ENCODE data around the gene CCDC197.
A peak's percentile ranks its signal among the peaks of the same experiment; 100 is the strongest.

The CCDC197 gene

DNA sequence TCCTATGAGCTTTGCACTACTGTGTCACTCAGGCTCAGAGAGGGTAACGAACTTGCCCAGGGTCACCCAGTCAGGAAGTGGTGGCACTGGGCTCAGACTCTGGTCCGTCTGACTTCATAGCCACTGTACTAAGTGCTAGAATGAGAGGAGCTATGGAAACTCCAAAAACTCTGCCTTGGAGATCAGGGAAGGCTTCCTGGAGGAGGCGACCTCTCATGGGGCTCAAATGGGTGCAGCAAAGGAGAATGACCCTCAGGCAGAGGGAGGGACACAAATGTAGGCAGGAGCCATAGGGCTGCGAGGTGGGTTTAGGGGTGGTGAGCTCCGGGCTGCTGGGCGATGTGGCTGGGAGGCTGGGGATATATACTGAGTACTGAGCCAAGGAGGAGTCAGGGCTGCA lies 3.2 kb downstream of the CCDC197 start:
- DNase-seq (ENCODE audit: low read depth) = no peak

- no peak for DNase-seq (ENCODE audit: low read depth)
These were observed 3.9 kb downstream of the CCDC197 start for GRCh38 chr14:94001016-94001415.

DNA sequence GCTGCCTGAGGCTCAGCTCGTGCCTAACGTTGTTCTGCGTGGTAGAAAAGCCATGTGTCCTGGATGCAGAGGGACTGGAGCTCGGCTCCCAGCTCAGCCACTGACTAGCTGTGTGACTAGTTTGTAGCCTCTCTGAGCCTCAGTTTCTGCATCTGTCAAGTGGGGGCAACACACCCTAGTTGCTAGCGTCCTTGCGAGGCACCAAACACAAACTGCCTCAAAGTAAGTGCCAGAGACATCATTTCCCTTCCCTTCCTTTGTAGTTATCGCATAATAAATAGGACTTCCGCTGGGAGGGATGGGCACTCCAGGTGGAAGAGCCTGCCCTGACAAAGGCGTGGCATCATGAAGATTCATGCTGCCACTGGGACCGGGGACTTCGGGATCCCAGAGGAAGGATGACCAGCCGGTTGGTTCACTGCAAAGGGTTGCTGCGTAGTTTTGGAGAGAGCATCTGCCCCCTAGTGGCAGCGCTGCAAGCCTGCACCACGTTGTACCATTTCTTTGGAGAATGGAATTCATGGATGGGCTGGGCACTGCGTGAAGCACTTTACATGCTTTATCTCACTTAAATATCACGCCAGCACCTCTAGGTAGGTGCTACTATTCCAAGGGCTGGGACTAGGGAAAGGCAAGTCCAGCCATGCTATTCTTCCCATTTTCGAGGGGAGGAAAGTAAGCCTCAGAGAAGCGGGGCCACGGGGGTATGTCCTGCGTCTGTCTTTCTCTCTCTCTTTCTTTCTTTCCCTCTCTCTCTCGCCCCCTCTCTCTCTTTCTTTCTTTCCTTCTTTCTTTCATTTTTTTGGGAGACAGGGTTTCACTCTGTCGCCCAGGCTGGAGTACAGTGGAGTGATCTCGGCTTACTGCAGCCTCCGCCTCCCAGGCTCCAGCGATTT lies 4.6 kb downstream of the CCDC197 start:
- peak; percentile 50 for DNase-seq (ENCODE audit: low read depth)

DNA sequence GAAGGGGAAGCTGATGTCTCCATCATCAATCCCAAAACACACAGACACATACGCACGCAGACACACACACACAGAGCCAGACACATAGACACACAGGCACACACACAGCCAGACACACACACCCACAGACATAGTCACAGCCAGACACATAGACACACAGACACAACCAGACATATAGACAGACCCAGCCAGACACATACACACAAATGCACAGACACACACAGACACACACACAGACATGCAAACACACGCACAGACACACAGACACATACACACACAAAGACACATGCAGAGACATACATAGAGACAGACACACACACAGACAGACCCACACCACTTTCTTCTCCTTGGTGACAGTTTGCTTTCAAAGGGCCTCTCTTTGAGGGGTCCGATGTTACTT lies 6.3 kb downstream of the CCDC197 start:
- no peak for DNase-seq (ENCODE audit: low read depth)

- no peak for DNase-seq (ENCODE audit: low read depth)
These were observed 6.9 kb downstream of the CCDC197 start for GRCh38 chr14:94004015-94004414.

- no peak for DNase-seq (ENCODE audit: low read depth)
These were observed 8.4 kb downstream of the CCDC197 start for GRCh38 chr14:94005324-94006073.

- no peak for DNase-seq (ENCODE audit: low read depth)
These were observed 11.1 kb downstream of the CCDC197 start for GRCh38 chr14:94008234-94008633.

DNA sequence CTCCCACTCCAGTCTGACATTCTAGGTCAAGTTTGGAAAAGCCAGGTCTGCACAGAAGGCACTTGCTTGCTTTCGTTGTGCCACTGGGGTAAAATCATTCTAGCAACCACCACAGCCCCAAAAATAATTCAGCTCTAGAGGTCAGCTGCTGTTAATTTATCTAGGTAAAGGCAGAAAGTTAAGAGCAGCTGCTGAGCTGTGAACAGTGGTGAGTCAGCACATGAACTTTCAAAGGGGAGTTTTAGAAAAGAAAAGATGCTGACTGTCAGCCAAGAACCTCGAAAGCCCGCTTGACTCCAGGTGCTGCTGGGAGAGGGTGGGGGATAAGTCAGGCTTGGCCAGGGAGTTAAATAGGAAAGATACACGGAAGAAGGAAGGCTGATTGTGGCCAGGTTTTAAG lies 12.7 kb downstream of the CCDC197 start:
- peak; percentile 50 for DNase-seq (ENCODE audit: low read depth)

DNA sequence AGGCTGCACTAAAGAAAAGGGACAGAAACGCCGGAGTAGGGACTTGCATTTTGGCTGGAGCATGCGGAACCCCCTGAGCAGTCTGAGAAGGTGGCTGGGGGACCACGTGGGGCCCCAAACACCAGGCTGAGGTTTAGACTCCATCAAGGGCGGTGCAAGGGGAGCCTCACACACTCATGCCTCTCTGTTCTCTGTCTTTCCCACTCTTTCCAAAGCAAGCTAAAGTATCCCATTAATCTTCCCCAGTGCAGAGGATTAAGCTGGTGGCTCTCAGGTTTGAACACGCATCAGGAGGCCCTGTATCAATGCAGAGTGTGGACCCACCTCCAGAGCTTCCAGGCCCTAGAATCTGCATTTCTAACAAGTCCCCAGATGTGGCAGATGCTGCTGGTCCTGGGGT lies 13.5 kb downstream of the CCDC197 start:
- no peak for DNase-seq (ENCODE audit: low read depth)

DNA sequence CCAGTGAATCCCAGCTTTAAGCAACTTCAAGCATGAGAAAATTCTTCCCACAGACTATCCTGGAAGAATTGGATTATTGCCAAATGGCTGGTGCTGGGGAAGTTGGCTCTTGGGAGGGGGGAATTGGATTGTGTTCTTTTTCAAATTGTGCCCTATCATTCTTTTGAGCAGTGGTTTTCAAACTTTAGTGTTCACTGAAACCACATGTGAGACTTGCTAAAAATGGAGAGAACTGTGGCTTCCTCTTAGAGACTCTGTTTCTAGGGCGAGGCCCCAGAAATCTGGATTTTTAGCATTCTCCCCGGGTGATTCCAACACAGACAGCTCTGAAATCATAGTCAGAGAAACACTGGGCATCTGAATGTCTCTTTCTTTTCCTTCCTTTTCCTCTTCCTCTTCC lies 14.7 kb downstream of the CCDC197 start:
- DNase-seq (ENCODE audit: low read depth) = no peak

GRCh38 chr14:94014382-94014781 lies 17.3 kb downstream of the CCDC197 start:
- no peak for DNase-seq (ENCODE audit: low read depth)

GRCh38 chr14:94015223-94015622 lies 18.1 kb downstream of the CCDC197 start:
- no peak for DNase-seq (ENCODE audit: low read depth)

GRCh38 chr14:94016446-94016976 lies 19.4 kb downstream of the CCDC197 start:
- DNase-seq (ENCODE audit: low read depth) = no peak

DNA sequence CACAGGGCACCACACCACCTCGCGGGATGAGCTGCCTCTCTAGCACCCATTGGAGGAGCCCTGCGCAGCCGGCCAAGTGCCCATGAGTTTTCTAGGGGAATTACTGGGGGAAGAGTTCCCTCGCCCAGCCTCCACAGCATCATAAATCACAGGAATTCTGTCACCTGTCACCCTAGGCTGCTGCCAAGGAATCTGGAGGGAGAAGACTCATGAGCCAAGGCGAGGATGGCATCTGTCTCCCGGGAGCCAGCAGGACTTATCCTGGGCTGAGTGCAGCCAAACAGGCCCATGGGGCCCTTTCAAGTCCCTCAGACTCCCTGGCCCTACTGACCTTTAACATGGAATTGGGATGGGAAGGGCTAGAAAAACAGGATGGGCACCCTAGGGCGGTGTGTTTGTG lies 21.2 kb downstream of the CCDC197 start:
- DNase-seq (ENCODE audit: low read depth) = no peak

GRCh38 chr14:94019329-94019728 lies 22.2 kb downstream of the CCDC197 start:
- no peak for DNase-seq (ENCODE audit: low read depth)

DNA sequence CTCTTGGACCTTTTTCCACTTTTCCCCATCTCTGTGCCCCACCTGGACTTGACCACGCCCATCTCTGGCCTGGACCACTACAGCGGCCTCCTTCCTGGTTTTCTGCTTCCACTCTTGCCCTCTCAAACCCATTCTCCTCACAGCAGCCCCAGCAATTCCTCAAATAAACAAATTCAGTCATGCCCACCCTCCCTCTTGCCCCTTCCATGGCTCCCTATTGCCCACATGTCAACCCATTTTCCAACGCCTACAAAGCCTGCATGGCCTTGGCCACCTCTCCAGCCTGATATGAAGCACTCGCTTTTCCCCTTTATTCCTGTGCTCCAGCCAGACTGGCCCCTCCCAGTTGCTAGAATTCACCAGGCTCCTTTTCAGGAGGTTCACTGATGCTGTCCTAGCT lies 23.2 kb downstream of the CCDC197 start:
- DNase-seq (ENCODE audit: low read depth) = no peak

- peak; percentile 10 for DNase-seq (ENCODE audit: low read depth)
These were observed 23.9 kb downstream of the CCDC197 start for GRCh38 chr14:94021001-94021400.

DNA sequence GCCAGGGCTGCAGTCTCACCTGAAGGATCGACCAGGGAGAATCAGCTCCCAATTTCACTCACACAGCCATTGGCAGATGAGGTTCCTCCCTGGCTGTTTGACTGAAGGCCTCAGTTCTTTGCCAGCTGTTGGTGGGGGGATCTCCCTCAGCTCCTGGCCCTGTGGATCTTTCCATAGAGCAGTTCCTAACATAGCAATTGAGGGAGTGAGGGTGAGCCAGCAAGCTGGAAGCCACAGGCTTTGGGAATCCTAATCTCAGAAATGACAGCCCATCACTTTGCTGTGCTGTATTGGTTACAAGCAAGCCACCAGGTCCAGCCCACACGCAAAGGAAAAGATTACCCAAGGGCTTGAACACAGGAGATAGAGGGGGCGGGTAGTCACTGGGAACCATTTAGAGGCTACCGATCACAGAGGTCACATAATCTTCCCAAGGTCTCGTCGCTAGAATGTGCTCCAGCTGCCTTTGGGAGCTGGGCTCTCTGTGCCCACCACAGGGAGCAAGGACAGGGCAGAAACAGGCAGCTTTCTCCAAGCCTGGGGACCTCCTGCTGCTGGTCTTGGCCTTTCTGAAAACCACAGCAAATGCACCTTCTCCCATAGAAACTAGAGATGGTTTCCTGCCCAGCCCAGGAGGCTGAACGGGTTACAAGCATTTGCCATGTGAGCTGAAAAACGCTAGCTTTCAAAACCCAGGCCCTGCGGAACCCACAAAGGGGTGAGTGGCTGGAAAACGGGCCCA lies 24.5 kb downstream of the CCDC197 start:
- DNase-seq (ENCODE audit: low read depth) = no peak

DNA sequence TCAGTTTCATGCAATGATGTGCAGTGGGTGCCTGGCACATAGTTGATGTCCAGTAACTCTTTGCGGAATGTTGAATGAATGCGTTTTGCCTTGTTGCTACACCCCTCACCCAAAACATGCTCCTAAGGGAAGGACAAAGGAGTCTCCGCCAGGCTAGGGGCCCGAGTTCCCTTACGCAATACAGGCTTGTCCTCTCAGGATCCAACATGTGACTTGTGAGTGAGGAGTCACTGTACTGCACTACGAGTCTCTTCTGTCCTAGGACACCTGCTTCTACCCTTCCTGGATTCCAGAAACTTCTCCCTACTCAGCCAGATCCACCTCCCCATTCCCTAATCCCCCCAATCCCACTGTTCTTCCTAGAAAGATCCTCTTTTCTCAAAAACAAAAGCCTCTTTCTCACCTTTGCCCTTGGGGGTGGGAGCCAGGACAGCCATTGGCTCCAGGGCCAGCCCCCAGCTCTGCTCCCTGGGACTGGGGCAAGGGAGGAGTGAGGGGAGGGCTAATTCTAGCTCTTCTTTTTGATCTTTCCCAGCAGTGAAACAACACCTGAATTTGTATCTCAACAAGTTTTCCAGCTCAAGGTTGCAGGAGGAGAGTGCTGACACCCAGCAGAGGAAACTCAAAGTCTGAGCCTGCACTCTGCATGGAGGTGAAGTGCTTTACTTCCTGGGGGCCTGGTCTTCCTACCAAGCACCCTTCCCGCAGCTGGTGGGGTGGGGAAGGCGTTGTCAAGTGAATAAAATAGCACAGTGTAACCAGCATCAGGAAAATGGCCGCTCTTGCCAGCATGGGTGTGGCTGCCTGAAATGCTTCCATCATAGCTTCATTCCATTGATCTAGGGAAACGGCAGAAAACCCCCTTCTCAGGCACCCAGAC lies 25.7 kb downstream of the CCDC197 start:
- DNase-seq (ENCODE audit: low read depth) = no peak

DNA sequence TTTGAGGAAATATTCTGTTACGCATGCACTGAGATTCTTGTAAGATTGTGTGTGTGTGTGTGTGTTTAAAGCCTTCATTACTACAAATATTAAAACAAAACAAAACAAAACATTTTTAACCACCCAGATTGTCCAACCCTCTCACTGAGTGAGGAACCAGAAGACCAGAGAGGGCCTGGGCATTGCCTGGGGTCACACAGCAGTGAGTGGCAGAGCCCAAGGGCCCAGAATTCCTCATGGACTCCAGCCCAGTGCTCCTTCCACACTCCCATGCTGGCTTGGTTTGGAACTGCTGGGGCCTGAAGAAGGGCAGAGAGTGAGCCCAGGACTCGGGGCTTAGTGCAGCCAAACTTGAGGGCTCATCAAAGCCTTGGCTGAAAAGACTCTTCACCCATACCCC lies 27.4 kb downstream of the CCDC197 start:
- DNase-seq (ENCODE audit: low read depth) = no peak

DNA sequence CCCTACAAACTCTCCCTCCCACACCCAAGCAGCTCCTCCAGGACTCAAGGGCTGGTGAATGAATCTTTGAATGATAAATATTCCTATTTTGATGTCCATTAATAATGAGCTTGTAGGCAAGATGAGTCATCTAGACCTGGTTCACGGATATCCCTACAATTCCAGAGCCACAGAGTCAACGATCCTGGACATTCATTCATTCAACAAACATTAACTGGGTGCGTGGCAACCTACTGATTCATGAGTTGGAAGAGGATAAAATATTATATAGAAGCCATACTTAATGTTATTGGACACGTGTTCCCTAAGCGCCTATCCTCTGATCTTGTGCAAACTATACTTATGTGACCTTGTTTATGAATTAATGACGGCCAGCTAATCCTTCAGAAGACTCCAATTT lies 28.6 kb downstream of the CCDC197 start:
- peak; percentile 31 for DNase-seq (ENCODE audit: low read depth)
